ENCODE measurements around the gene RALGPS1. TPM values are rescaled to one million over a fixed set of nuclear protein-coding genes. Genes with fewer than 3 reads are reported as not detected.

The RALGPS1 gene
- total and polyA plus RNA-seq, 2 donors (not counting 1 experiment from before 2014, with no cell fraction given) = 19.7 to 39.9 TPM

DNA sequence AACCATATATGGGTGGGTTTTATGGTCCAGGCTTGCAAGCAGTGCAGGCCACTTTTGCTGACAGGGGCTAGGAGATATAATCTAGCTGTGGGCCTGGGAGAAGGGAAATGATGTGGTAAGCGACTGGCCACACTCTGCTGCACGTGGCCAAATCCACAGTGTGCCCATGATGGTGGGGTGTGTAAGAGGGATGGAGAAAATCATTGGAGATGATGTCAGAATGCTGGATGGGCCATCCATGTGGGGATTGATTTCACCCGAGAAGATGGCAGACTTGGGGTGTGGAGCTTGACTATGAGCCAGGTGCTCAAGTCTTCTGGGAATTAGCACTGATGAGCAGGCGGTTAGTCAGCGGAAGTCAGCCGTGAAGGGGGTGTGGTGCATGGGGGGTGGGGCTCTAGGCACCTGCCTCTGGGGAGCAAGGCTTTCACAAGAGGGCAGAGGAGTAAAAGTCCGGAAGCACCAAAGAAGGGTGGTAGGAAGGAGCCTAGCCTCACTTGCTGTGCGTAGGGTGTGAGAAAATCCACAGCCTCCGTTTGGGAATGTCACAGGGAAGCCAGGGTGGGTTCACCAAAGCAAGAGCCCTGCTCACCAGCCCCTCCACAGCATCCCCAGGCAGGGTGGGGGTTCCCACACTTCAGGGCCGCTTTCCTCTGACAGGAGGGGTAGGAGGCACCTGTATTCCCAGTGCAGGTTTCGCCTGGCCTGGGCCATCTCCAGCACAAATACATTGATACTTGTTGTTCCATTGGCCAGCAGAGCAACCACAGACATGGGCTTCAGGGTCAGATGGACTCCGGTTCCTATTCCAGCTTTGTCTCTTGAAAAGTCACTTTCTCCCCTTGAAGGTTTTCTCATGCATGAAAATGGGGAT is 252.3 kb downstream of the RALGPS1 start:
- H3K4me1 Mint-ChIP-seq = peaks cover 47% of the 10 kb centered on the region
- intact Hi-C loops (cut with micrococcal nuclease) = loop anchor here (1.0 to 2.0 kb wide), 6 partner anchors 58 to 284 kb away; partner anchors contain the start of genes LRSAM1, RPL12 and ZNF79
- peak overlapping the region; percentile 60 for H3K4me3 Mint-ChIP-seq
- Histone ChIP-seq H3K36me3 (replicated peaks in 1 of 2; ENCODE audit: control extremely low read depth in 1 of 2, control insufficient read depth in 1 of 2, extremely low read depth in 1 of 2, insufficient read depth in 2 of 2, low read length in 1 of 2) (peaks cover 0 to 4% of the 10 kb centered on the region in 2 experiments), H3K4me2 (replicated peaks; ENCODE audit: low read depth, low read length, poor library complexity, severe bottlenecking) (peak overlapping the region; percentile 57), H3K4me3 (ENCODE audit: control extremely low read depth in 1 of 5, extremely low read depth in 1 of 5, insufficient read depth in 1 of 5, low read depth in 2 of 5, low read length in 4 of 5) (peak overlapping the region in 1 of 5 experiments; percentile 15), H2AFZ (ENCODE audit: insufficient read depth, low read depth, low read length, poor library complexity, severe bottlenecking) (no peak overlapping the region), H3K79me2 (ENCODE audit: control insufficient read depth, insufficient read depth, low read length) (no peaks in the 10 kb centered on the region), H3K9ac (ENCODE audit: low read length) (peak overlapping the region; percentile 29), H3K27me3 (replicated peaks in 1 of 4; ENCODE audit: control extremely low read depth in 1 of 4, control insufficient read depth in 3 of 4, insufficient read depth in 4 of 4, low read length in 3 of 4) (no peaks in the 10 kb centered on the region), H3K4me1 (ENCODE audit: control insufficient read depth in 2 of 2, insufficient read depth in 2 of 2, low read length in 2 of 2) (peaks cover 24 to 31% of the 10 kb centered on the region in 2 donors), H4K20me1 (ENCODE audit: control insufficient read depth, insufficient read depth, low read length, poor library complexity, severe bottlenecking) (no peaks in the 10 kb centered on the region), H3K27ac (ENCODE audit: low read length in 2 of 2) (peak overlapping the region; percentile 8 to 59), H3K9me3 (ENCODE audit: control extremely low read depth in 1 of 3, control insufficient read depth in 2 of 3, insufficient read depth in 1 of 3, low read length in 2 of 3) (peaks cover 0 to 11% (median 3%) of the 10 kb centered on the region in 3 donors)
- H3K27me3 Mint-ChIP-seq = no peaks in the 10 kb centered on the region
- H3K27ac Mint-ChIP-seq = peak overlapping the region; percentile 85
- H3K9me3 Mint-ChIP-seq (ENCODE audit: insufficient read depth) = no peaks in the 10 kb centered on the region
- TF ChIP-seq, protein P1, sequence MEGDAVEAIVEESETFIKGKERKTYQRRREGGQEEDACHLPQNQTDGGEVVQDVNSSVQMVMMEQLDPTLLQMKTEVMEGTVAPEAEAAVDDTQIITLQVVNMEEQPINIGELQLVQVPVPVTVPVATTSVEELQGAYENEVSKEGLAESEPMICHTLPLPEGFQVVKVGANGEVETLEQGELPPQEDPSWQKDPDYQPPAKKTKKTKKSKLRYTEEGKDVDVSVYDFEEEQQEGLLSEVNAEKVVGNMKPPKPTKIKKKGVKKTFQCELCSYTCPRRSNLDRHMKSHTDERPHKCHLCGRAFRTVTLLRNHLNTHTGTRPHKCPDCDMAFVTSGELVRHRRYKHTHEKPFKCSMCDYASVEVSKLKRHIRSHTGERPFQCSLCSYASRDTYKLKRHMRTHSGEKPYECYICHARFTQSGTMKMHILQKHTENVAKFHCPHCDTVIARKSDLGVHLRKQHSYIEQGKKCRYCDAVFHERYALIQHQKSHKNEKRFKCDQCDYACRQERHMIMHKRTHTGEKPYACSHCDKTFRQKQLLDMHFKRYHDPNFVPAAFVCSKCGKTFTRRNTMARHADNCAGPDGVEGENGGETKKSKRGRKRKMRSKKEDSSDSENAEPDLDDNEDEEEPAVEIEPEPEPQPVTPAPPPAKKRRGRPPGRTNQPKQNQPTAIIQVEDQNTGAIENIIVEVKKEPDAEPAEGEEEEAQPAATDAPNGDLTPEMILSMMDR (IDR thresholded peaks at IDR 0.05) = no peak
- TF ChIP-seq EZH2 (IDR thresholded peaks at IDR 0.05; ENCODE audit: borderline replicate concordance, insufficient read depth, low read depth, low read length, poor library complexity, severe bottlenecking) = no peak
- ChIA-PET CTCF (interaction anchor here (0.7 to 2.0 kb wide), 6 partner anchors 9 to 1761 kb away, joined by 3 to 5 read pairs (median 4); no protein-coding TSS in a partner anchor), POLR2A (interaction anchor here (0.6 to 1.3 kb wide), 4 partner anchors 9 to 321 kb away, joined by 3 to 4 read pairs (median 3); no protein-coding TSS in a partner anchor)
- WGBS (ENCODE audit: insufficient coverage) = 40% methylated on average over 9 of the region's 12 CpGs
- ATAC-seq (ENCODE audit: low read depth) (peak; percentile 96), DNase-seq (peak; percentile 92)

Measured in B cell (primary cell).